ENCODE measurements around the gene SKIDA1. TPM values are rescaled to one million over a fixed set of nuclear protein-coding genes. Genes with fewer than 3 reads are reported as not detected.

The SKIDA1 gene
- polyA plus RNA-seq, 3 donors, result 11.2 to 13.0 (median 11.9) TPM

DNA sequence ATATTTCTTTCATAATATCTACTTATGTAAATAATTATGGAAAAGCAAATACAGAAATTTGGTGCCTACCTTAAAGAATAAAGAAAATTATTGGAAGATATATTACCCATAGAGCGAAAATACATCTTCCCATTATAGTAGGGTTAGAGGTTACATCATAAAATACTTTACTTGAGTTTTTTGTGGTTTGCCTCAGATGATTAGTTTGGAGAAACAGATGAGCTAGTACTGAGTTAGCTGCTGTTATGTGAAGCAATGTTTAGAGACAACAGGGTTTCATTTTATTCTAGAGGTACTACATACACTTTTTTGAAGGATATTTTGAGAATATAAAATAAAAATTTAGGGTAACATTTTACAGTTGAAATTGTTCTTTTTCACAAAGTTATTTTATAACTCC lies 5.7 kb upstream of the SKIDA1 start:
- DNase-seq (ENCODE audit: extremely low read depth in 1 of 11, low read depth in 9 of 11, low spot score in 4 of 11), result no peak

DNA sequence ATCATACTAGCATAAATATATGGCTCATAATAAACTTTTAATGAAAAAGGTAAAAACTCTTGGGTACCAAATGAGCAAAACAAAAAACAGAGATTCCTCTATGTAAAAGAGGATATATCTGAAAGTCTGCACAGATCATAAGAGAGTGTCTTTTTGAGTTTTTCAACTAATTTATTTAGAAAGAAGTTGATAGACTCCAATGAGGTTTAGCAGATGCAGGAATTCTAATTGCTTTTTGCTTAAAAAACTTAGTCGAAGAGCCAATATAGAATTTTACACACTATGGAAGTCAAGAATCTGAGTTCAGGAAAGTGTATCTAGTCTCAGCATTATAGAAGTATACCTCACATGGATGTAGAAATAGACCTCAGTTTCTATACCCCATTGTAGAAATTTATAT lies 5.2 kb upstream of the SKIDA1 start:
- DNase-seq (ENCODE audit: extremely low read depth in 1 of 11, low read depth in 9 of 11, low spot score in 4 of 11), result peak in 1 of 11 donors; percentile 15

DNA sequence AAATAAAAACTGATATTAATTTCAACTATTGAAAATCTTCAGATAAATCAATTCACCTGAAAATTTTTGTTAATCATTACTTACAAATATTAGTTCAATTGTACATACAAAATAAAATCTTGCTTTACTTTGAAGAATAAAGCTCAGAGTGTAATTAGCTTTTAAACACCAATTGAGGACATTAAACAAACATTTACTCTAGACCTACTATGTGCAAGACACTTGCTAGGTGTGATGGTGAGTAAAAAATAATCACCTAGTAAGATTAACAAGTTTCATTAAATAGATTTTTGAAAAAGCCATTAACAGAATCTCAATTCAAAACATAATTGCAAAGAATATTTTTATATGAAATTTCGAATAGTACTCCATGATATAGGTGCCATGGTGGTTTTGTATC lies 4.7 kb upstream of the SKIDA1 start:
- no peak for DNase-seq (ENCODE audit: extremely low read depth in 1 of 11, low read depth in 9 of 11, low spot score in 4 of 11)

DNA sequence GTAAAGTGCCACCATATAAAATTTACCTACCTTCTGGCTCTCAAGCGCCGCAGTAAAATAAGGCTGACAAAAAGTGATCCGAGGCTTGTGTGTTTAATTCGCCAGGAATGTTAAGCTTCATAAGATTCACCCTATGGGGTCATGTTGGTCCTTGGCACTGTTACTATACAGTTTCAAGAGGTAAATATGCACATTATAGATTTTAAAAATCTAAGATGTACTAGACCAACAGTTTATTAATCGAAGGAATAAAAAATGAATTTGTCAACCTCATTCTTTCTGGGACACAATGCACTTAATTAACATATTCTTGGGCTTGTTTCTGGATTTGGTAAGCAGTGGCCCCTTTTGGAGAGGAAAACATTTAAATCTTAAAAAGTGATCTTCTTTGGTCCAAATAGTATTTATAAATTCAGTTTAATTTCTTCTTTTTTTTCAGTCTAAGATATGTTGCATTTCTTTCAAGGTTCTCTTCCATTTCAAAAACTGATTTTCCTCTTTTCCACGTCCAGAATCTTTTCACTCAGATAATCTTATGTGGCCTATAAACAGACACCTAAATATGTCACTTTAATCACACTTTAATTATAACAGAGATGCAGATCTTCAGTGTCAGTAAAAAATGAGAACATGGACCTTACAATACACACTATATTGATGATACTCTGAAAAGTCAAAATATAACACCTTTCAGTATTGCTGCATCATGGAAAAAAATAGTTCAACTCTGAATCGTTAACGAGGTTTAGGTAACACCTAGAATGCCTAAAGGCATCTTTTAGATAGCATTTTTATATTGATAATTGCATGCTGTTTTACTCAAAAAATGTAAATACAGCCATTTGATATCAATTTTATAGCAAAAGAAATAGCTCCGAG lies 3.8 kb upstream of the SKIDA1 start:
- peak in 1 of 11 donors; percentile 19 for DNase-seq (ENCODE audit: extremely low read depth in 1 of 11, low read depth in 9 of 11, low spot score in 4 of 11)

DNA sequence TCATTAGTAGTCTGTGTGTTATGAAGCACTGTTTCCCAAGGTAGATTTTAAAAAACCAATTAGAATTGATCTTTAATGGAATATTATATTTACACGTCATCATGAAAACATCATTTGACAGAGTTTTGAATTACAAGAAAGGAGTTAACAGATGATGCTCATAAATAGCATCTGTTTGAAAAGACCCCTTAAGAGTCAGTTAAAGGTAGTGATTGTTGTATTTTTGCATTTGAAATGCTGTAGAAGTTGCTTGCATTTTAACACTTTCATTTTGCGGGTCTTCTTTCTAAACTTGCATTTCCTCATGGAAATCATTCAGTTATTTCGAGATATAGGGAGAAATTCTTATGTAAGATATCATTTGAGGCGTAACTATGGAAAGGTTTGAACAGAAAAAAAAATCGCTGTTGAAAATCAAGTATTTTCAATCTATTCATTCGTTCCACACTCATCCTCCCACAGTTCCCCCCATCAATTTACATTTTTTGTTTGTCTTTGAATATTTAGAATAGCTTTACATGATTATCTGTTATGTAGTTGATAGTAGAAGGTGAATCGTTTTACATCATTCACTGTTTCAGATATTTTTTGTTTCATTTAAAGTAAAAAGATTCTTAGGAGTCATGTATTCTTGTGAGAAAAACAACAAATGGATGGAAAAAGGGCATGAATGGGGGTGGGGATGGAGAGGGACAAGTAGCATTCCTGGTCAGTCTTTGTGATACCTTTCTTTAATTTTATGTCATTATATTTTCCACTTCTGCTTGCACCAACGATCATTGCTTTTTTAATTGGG lies 3.0 kb upstream of the SKIDA1 start:
- peak in 1 of 11 donors; percentile 61 for DNase-seq (ENCODE audit: extremely low read depth in 1 of 11, low read depth in 9 of 11, low spot score in 4 of 11)

DNA sequence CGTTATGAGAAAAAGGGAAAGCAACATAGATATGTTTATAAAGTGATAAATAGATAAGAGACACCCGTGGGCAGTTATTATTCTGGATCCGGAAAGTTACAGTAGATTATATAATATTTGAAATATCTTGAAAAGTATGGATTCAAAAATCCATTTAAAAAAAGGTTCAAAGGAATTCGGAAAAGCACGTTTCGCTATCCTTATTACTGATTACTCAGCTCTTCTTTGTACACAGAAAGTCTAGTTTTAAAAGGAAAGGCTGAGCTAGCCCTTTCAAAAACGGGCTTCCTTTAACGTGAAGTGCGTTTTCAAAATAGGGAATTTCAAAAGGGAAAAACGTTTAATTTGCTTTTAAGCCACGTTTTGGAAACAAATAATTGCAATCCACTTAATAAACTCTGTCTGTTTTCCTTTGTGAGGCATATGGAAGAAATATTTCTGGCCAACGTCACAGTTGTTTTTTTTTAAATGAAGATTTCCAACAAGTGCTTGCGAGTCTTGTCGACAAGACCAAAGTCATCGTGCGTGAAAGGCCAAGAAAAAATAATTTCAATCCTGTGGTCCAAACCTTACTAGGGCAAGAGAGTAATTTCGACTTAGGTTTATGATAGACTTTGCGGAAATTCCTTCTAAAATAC lies 2.2 kb upstream of the SKIDA1 start:
- DNase-seq (ENCODE audit: extremely low read depth in 1 of 11, low read depth in 9 of 11, low spot score in 4 of 11), result peak in 1 of 11 donors; percentile 59

DNA sequence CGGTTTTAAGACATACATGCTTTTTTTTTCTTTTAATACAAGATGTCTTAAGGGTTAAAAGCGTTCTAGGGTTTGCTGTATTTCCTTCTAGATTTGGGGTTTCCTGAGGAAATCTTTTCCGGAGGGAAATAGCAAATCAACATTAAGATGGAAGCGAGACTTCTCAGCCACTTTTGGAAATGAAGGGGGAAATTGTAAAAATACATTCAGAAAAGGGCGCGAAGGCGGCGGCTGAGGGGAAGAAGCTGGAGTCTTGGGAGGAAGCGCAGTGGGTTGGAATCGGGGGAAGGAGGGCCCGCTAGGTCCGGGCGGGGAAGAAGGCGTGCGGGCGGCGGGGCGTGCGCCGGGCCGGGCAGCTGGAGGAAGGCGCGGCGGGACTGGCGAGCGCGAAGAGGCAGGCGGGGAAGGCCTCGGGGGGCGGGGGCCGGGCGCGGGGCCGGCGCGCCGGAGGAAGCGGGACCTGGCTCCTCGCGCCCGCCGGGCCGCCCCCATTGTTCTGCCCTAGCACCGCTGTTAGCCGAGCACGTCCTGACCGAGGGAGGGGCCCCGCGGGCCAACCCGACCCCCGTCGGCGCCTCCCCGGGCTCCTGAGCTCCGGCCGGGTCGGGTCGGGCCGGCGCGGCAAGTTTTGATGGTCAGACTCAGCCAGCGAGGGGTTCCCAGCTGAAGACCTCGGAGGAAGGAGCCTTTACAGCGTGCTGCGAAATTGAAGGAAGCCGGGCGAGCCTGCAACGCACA lies 1.5 kb upstream of the SKIDA1 start:
- peak in 1 of 11 donors; percentile 50 for DNase-seq (ENCODE audit: extremely low read depth in 1 of 11, low read depth in 9 of 11, low spot score in 4 of 11)

DNA sequence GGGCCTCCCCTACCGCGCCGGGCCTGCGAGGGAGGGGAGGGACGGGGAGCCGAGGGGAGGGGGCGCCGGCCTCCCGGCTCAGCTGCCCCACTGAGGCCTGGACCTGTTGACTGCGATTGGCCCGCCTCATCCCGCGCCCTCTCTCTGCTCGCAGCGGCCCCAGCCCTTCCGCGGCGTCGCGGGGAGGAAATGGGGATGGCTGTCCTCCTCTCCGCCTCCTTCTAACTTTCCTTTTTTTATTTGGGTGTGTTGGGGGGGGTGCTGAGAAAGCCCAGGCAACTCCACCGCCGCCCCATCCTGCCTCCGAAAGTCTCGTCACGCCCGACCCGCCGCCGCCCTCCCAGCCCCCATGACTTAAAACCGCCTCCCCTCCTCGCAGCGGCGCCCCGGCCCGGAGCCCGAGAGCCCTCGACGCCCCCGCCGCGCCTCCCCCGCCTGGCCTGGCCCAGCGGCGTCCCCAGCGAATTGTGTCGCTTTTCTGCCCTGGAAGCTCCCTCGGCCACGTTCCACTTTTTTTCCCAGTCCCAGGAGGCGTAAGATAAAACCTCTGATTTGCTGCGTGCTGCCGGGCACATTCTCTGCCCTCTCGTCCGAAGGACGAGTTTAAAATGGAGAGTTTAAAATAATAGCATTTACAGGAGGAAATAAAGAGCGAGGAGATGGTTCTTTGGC lies 842 bp upstream of the SKIDA1 start:
- DNase-seq (ENCODE audit: extremely low read depth in 1 of 11, low read depth in 9 of 11, low spot score in 4 of 11), result peak in 10 of 11 donors; percentile 71 to 91 (median 85)

DNA sequence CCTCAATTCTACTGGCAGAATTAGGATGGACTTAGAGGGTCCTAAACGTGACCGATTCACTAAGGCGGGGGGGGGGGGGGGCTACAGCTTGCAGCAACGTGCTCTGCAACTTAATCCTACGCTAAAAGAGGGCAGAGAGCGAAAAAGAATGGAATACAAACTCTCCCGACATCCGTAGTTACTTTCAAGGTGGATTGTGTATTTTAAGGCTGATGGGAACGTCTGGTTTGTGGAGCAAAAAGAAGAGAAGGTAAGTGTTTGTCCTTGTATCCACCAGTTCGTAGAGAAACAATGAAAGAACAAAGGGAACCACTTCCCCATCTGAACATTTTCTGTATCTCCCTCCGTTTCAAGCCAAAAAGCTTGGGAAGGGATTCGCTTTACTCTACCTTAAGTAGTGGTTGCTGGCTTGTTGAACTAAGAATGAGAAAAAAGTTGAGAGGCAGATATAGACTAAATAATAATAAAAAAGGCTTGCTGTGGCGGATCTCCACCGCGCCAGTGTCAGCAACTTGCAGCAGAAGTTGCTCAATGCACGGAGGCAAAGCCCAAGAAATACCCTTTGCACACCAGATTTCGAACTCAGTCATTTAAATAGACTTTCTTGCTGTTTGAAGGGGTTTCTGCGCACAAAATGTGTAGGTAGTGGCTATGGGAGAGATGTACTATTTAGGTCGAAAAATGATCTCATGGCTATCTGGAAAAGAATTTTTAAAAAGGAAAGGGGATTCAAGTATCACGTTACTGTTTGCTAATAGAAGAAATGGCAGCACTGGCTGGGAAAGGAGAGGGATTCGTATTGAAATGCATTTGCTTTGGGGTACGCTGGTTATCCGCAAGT lies 736 bp downstream of the SKIDA1 start:
- DNase-seq (ENCODE audit: extremely low read depth in 1 of 11, low read depth in 9 of 11, low spot score in 4 of 11), result peak in 1 of 11 donors; percentile 73

DNA sequence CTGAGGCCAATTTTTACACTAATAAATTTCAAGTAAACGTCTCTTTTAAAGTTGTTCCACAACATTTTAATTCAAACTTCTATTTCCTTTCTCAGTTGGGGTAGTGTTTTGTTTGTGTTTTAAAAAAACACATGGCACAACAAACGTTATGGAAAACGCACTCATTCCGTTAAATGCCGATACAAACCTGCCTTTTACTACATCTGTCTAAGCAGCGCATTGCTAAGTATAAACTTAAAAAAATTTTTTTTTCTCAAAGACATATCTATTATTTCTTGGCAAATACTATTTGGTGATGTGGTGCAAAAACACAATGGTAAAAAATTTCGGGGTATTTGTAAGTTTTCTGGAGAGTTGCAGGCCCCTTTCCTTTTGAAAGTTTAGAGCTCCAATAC lies 1.4 kb downstream of the SKIDA1 start:
- DNase-seq (ENCODE audit: extremely low read depth in 1 of 11, low read depth in 9 of 11, low spot score in 4 of 11), result peak in 1 of 11 donors; percentile 44

DNA sequence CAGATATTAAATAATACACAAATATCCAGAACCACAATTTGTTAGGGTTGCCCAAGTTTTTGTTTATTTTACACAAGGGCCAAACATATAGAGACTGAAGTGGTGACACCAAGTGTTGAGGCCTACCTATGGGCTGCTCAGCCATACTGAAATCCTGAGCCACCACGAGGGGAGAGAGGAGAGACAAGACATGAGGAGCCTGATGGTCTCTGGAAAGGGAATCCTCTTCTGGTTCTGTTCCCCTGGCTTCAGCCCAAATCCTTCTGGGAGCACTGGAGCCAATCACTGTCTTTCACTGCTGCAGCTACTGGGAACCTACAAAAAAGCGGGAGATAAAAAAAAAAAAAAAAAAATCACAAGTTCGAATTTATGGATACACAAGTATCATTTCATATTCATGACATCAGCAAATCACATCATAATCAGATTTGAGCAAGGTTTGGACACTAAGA lies 1.9 kb downstream of the SKIDA1 start:
- DNase-seq (ENCODE audit: extremely low read depth in 1 of 11, low read depth in 9 of 11, low spot score in 4 of 11), result peak in 1 of 11 donors; percentile 31

DNA sequence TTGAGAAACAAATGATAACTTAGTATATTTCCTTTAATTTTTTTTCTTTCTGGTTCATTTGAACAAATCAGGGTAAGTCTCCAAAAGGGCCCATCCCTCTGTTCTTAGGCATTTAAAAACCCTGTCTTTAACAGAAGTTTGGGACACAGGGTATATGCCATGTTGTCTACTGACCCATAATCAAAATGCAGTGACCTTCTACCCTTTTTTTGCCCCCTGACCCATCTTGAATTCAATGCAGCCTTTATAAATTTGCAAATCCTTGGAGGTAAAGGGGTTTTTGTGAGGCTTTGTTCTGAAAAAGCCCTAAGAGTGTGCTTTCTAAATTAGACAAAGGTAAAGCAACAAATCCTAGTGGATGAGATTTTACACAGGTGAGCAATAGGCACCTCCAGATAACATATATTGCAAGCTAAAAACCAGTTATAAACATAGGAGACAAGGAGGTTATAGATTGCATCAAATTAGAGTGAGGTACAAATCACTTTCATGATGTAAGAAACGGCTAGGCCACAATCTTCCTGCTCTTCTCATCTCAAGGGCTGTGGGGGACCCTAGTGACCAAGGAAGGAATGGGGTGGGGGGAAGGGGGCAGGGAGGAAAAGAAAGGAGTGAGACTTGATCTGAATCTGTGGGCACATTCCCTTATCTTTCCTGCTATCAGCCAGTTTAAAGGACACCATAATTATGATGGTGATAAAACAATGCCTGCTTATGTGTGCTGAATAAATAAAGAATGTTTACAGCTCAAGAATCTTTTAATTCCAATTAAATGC lies 2.7 kb downstream of the SKIDA1 start:
- peak in 1 of 11 donors; percentile 17 for DNase-seq (ENCODE audit: extremely low read depth in 1 of 11, low read depth in 9 of 11, low spot score in 4 of 11)

DNA sequence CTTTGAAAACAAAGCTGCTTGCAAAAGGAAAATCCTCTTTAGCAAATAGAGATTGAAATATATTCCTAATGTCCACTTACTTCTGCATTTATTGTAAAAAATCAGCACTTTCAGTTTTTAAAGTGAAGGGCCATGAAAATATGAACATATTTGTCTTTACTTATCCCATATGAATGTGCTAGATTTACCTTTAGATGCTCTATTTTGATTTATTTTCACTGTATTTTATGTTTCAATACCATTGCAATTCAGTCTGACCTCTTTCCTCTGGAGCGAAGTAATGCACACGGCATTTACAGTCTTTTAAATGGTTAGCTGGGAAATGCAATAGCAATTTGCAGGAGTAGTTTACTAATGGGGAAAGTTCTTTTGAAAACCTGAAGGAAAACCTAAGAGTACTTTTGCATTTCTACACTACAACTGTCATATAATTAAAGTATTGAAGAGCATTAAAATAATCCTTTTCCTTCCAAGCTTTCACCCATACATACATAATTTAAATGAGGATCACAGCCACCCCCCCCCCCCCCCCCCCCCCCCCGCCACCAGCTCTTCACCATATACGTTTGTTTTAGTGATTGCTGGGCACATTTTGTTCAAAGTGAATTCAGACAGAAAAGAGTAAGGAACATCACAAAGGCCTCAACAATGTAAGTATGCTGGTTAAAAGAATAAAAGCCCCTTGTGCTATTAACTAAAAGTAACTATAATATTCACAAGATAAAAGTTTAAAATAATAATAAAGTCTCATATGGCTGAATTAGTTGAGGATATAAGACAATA lies 3.5 kb downstream of the SKIDA1 start:
- DNase-seq (ENCODE audit: extremely low read depth in 1 of 11, low read depth in 9 of 11, low spot score in 4 of 11), result no peak

DNA sequence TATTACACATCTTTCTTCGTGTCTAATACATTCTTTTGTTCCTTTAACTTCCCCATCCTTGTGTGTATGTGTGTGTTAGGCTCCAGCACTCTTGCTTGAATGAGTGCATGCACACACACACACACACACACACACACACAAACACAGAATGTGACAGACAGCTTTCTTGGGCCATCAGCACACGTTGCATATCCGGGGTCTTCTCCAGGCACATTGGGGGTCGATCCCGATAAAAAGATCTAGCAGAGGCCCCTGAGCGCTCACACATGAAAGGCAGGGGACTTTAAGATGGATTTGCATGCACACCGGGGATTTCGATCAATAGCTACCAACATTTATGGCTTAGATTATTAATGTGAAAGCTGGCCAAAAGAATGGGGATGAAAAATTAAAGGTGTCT lies 4.5 kb downstream of the SKIDA1 start:
- no peak for DNase-seq (ENCODE audit: extremely low read depth in 1 of 11, low read depth in 9 of 11, low spot score in 4 of 11)

DNA sequence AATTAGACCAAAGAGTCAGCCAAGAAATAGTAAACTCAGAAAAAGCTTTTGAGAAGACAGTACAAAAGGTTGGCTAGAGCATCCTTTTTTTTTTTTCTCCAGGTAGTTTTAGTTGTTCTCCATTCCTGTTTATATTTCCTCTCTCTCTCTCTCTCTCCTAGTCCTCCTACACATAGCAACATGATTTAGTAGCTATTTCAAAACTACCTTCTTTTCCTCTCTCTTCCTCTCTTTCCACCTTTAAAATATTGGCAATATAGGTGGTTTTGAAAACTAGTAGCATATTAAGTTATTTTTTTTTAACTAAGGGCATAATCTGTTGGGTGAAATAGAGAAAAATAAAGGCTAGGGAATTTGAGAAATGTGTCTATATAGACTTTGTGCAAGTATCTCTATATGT lies 5.0 kb downstream of the SKIDA1 start:
- DNase-seq (ENCODE audit: extremely low read depth in 1 of 11, low read depth in 9 of 11, low spot score in 4 of 11), result no peak

DNA sequence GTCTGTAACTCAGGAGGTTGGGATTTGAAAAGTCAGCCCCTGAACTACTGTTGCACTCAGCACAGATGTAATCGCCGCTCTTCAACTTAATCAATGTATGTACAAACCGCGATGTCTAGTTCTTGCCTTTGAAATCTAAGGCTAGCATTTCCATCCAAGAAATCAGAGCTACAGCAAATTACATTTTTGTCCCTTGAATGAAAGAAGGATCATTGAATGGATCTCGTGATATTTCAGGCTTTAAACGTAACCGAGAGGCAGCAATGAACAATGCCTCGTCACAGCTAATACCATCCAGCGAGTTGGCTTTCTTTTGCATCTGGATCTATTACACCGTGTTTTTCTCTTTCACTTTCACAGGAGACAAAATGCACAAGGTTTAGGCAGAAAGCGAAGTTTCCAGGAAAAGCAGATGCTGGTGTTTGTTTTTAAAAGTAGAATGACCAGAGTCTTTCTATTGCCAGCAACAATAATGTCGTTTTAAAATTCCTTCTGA lies 5.5 kb downstream of the SKIDA1 start:
- DNase-seq (ENCODE audit: extremely low read depth in 1 of 11, low read depth in 9 of 11, low spot score in 4 of 11), result peak in 1 of 11 donors; percentile 64
